ENCODE results near the gene CLCN2.

GRCh38 chr3:184333700-184334099, 27.7 kb downstream of the CLCN2 start:
- no peak for TF ChIP-seq CTCF (IDR thresholded peaks at IDR 0.05)
- TF ChIP-seq POLR2AphosphoS5 (IDR thresholded peaks at IDR 0.05) = no peak
